ENCODE results near the gene LSM12.

LSM12 gene

GRCh38 chr17:43988301-43988700 is 78.2 kb downstream of the LSM12 start:
- FAIRE-seq (no peak), DNase-seq (ENCODE audit: low spot score) (no peak)

- DNase-seq (ENCODE audit: low spot score) (no peak), FAIRE-seq (peak; percentile 83)
These were observed 79.1 kb downstream of the LSM12 start for GRCh38 chr17:43987131-43988021.

- no peak for DNase-seq (ENCODE audit: low spot score)
- FAIRE-seq: peak; percentile 9
These were observed 80.1 kb downstream of the LSM12 start for GRCh38 chr17:43986225-43986981.

- no peak for DNase-seq (ENCODE audit: low spot score)
These were observed 82.0 kb downstream of the LSM12 start for GRCh38 chr17:43984521-43984920.

More at GRCh38 chr17:43984521-43984920, 82.0 kb downstream of the LSM12 start:
- no peak for FAIRE-seq

Data from urothelium cell line (cell line).